Panc1 (cell line): Measurements from ENCODE around the gene LINGO1. TPM values are rescaled to one million over a fixed set of nuclear protein-coding genes. Genes with fewer than 3 reads are reported as not detected.

Experiments
- ATAC-seq: fragments of 200-7000 bp; cut with Tn5 transposase; 2 replicates; pipeline ENCODE4 v1.9.1; 2020; ENCODE audit warnings: mild to moderate bottlenecking, moderate library complexity
- BruUV-seq: library from RNA; stranded (reverse); fragments of 400-500 nt; replicated peaks from 2 replicates; lab custom pipeline; 2021; lab: Mats Ljungman, UMichigan
- CTCF ChIA-PET: fragments of 300-600 bp; sonication (Branson Sonifier 250); formaldehyde crosslinking; loops from one replicate; lab custom pipeline; 2022; ENCODE audit warnings: antibody characterized with exemption; lab: Charles Lee
- POLR2A ChIA-PET: fragments of 300-600 bp; sonication (Branson Sonifier 250); formaldehyde crosslinking; loops from one replicate; lab custom pipeline; 2022; ENCODE audit warnings: antibody characterized with exemption; lab: Charles Lee
- DNase-seq: peaks from one replicate; pipeline ENCODE4 v3.0.0-alpha.2; 2010; ENCODE audit warnings: low read depth, low spot score
- H3K27ac ChIP-seq: 2 replicates; pipeline ENCODE4 v1.5.1; 2011; ENCODE audit warnings: mild to moderate bottlenecking, low read length, inconsistent platforms
- H3K27me3 ChIP-seq: fragments of 200-500 bp; sonication (Bioruptor generic); 2 replicates; pipeline ENCODE4 v1.6.0; 2014; ENCODE audit warnings: low read length, inconsistent platforms; ENCODE audit not compliant: control insufficient read depth, insufficient read depth
- H3K36me3 ChIP-seq: fragments of 200-500 bp; sonication (Bioruptor generic); 2 replicates; pipeline ENCODE4 v1.5.1; 2014; ENCODE audit warnings: inconsistent platforms, mild to moderate bottlenecking, low read length, moderate library complexity; ENCODE audit not compliant: control insufficient read depth, insufficient read depth
- H3K4me1 ChIP-seq: 2 replicates; pipeline ENCODE4 v1.5.1; 2011; ENCODE audit warnings: inconsistent platforms, mild to moderate bottlenecking, low read length, moderate library complexity; ENCODE audit not compliant: control insufficient read depth, insufficient read depth
- H3K4me3 ChIP-seq, 2 experiments: 2 replicates each; pipeline ENCODE4 v1.5.1; 2011 to 2012; ENCODE audit warnings: low read depth in 2 of 2, low read length in 2 of 2, mild to moderate bottlenecking in 2 of 2, inconsistent platforms in 1 of 2, moderate library complexity in 1 of 2
- H3K9me3 ChIP-seq: fragments of 200-500 bp; sonication (Bioruptor generic); 2 replicates; pipeline ENCODE4 v1.5.1; 2014; ENCODE audit warnings: low read depth, mild to moderate bottlenecking, inconsistent platforms, low read length, moderate library complexity; ENCODE audit not compliant: control insufficient read depth, insufficient read depth
- CTCF ChIP-seq: fragments of 450-650 bp; IDR thresholded peaks from 2 replicates; pipeline ENCODE4 v1.5.1; 2017; ENCODE audit warnings: mild to moderate bottlenecking
- POLR2AphosphoS5 ChIP-seq: IDR thresholded peaks from 2 replicates; pipeline ENCODE4 v1.6.1; 2012; ENCODE audit warnings: mild to moderate bottlenecking, low read depth, low read length, moderate library complexity
- REST ChIP-seq, 2 experiments: IDR thresholded peaks; 2 replicates each; pipeline ENCODE4 v1.6.1; 2011 to 2012; ENCODE audit warnings: low read depth in 2 of 2, control low read depth in 1 of 2, low read length in 1 of 2, mild to moderate bottlenecking in 1 of 2, moderate library complexity in 1 of 2; ENCODE audit not compliant: insufficient read depth in 1 of 2
- SIN3A ChIP-seq: IDR thresholded peaks from 2 replicates; pipeline ENCODE4 v1.6.1; 2012; ENCODE audit warnings: low read depth, mild to moderate bottlenecking, low read length, moderate library complexity, borderline replicate concordance; ENCODE audit not compliant: insufficient read depth
- TCF7L2 ChIP-seq: IDR thresholded peaks from 2 replicates; pipeline ENCODE4 v1.6.1; 2011; ENCODE audit warnings: mild to moderate bottlenecking, low read depth, low read length, inconsistent platforms
- in situ Hi-C: cut with HindIII; loops from 2 replicates; pipeline ENCODE4 v1.10.0; 2016; ENCODE audit warnings: low sequenced_read_pairs, low pct_unique_long_range_greater_than_20kb
- intact Hi-C: fragments of 100-400 bp; cut with micrococcal nuclease; formaldehyde crosslinking; loops from one replicate; pipeline ENCODE4 v1.10.0; 2022; ENCODE audit not compliant: unreplicated experiment
- total RNA-seq: library from RNA; stranded (reverse); gene quantifications from one replicate; pipeline ENCODE4 v1.2.1, GENCODE V29; 2021; ENCODE audit not compliant: unreplicated experiment

Gene LINGO1
- total RNA-seq, 1 experiment from 2014 or later: 18.2 TPM

DNA sequence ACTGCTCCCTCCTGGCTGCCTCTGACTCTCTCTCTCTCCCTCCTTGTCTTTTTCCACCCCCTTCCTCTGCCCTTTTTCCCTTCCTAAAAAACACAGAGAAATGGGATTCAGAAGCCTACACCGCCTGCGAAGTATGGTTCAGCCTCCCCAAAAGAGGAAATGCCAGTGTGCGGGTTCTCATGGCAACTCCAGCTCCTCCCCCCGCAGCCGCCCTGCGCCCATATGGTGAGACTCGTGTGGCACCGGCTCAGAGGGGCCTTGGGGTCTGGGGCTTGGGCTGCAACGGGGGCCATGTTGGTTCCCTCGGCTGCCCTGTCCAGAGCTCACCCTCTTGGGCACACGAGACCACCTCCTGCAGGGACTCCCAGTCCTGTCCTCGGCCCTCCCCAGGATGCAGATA lies 23.6 kb upstream of the LINGO1 start:
- in situ Hi-C loops (no loop called here), intact Hi-C loops (no loop called here)
- ATAC-seq: no peak
- no peak overlapping the region for H3K27ac ChIP-seq
- H3K4me3 ChIP-seq: no peak overlapping the region
- H3K9me3 ChIP-seq: no peaks in the 10 kb centered on the region
- no peaks in the 10 kb centered on the region for H3K4me1 ChIP-seq
- DNase-seq: no peak
- H3K27me3 ChIP-seq: no peaks in the 10 kb centered on the region; the same call in 1 of the 2 replicates
- POLR2A ChIA-PET: no interaction called here
- BruUV-seq: no TSS peak
- TF ChIP-seq REST (IDR thresholded peaks at IDR 0.05; ENCODE audit: insufficient read depth in 1 of 2, low read depth in 2 of 2, low read length in 1 of 2) (no peak), TCF7L2 (no peak), SIN3A (no peak), POLR2AphosphoS5 (no peak), CTCF (no peak)
- H3K36me3 ChIP-seq: no peaks in the 10 kb centered on the region
- CTCF ChIA-PET: interaction anchor here (0.6 to 1.4 kb wide), 3 partner anchors 23 to 165 kb away, joined by 3 to 5 read pairs (median 4); no protein-coding TSS in a partner anchor

DNA sequence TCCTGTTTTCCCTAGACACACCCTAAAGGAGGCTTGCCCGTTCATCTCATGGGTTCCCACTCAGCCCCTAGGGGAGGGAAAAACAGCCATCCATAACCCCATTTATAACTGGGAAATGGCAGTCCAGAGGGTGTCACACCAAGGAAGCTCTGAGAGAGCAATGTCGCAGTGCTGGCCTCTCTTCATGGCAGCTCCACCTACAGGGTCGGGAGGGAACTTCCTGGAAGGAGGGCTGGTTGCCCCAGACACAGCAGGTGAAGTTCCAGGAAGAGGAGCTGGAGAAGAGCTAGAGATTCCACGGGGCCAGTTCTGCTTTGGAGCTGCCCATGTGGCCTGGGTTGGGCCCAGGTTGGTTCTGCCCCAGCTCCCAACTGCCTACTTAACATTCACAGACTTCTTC lies 22.3 kb upstream of the LINGO1 start:
- POLR2A ChIA-PET: interaction anchor here (0.6 kb wide), 1 partner anchor 9 kb away, joined by 4 read pairs; no protein-coding TSS in a partner anchor
- DNase-seq: no peak
- H3K9me3 ChIP-seq: no peaks in the 10 kb centered on the region
- in situ Hi-C loops (no loop called here), intact Hi-C loops (no loop called here)
- BruUV-seq: no TSS peak
- H3K27ac ChIP-seq: no peak overlapping the region
- no peaks in the 10 kb centered on the region for H3K36me3 ChIP-seq
- peak; percentile 57; the same call in 1 of the 2 replicates for ATAC-seq
- no peaks in the 10 kb centered on the region for H3K4me1 ChIP-seq
- no peaks in the 10 kb centered on the region; the same call in 1 of the 2 replicates for H3K27me3 ChIP-seq
- CTCF ChIA-PET: interaction anchor here (0.7 to 1.2 kb wide), 2 partner anchors 10 to 130 kb away, joined by 3 to 5 read pairs; no protein-coding TSS in a partner anchor
- peak; percentile 61 for TF ChIP-seq CTCF
- no peak for TF ChIP-seq SIN3A
- TF ChIP-seq TCF7L2: no peak
- H3K4me3 ChIP-seq: no peak overlapping the region
